ENCODE results near the gene BEND6.
A peak's percentile ranks its signal among the peaks of the same experiment; 100 is the strongest.

Gene BEND6

GRCh38 chr6:56944661-56945060 is 10.2 kb upstream of the BEND6 start:
- Histone ChIP-seq H3K4me3 (ENCODE audit: low read depth, low read length) (no peak overlapping the region), H3K4me1 (ENCODE audit: control insufficient read depth, insufficient read depth, low read length) (no peaks in the 10 kb centered on the region), H3K9ac (ENCODE audit: low read depth, low read length) (no peak overlapping the region), H3K36me3 (ENCODE audit: control insufficient read depth, insufficient read depth, low read length) (peaks cover 8% of the 10 kb centered on the region; the same call in 1 of the 2 replicates), H3K27me3 (ENCODE audit: control insufficient read depth, insufficient read depth, low read length) (no peaks in the 10 kb centered on the region), H3K9me3 (ENCODE audit: control insufficient read depth, insufficient read depth, low read length) (peaks cover 4% of the 10 kb centered on the region; the same call in 1 of the 2 replicates), H3K27ac (ENCODE audit: low read depth, low read length) (no peak overlapping the region)

GRCh38 chr6:56946368-56946767 is 8.5 kb upstream of the BEND6 start:
- Histone ChIP-seq H3K4me3 (ENCODE audit: low read depth, low read length) (no peak overlapping the region), H3K9me3 (ENCODE audit: control insufficient read depth, insufficient read depth, low read length) (peaks cover 3% of the 10 kb centered on the region; the same call in 1 of the 2 replicates), H3K27ac (ENCODE audit: low read depth, low read length) (no peak overlapping the region), H3K27me3 (ENCODE audit: control insufficient read depth, insufficient read depth, low read length) (no peaks in the 10 kb centered on the region), H3K4me1 (ENCODE audit: control insufficient read depth, insufficient read depth, low read length) (no peaks in the 10 kb centered on the region), H3K36me3 (ENCODE audit: control insufficient read depth, insufficient read depth, low read length) (peaks cover 23% of the 10 kb centered on the region), H3K9ac (ENCODE audit: low read depth, low read length) (no peak overlapping the region)

GRCh38 chr6:56947924-56948323 is 7.0 kb upstream of the BEND6 start:
- no peak overlapping the region for H3K9ac ChIP-seq (ENCODE audit: low read depth, low read length)
- no peaks in the 10 kb centered on the region for H3K9me3 ChIP-seq (ENCODE audit: control insufficient read depth, insufficient read depth, low read length)
- H3K4me3 ChIP-seq (ENCODE audit: low read depth, low read length) = no peak overlapping the region
- no peak overlapping the region for H3K27ac ChIP-seq (ENCODE audit: low read depth, low read length)
- peaks cover 25% of the 10 kb centered on the region for H3K36me3 ChIP-seq (ENCODE audit: control insufficient read depth, insufficient read depth, low read length)
- peaks cover 6% of the 10 kb centered on the region for H3K27me3 ChIP-seq (ENCODE audit: control insufficient read depth, insufficient read depth, low read length)
- 0 out of 2 replicates have a peak, but pooled peaks cover under 1% of the 10 kb centered on the region for H3K4me1 ChIP-seq (ENCODE audit: control insufficient read depth, insufficient read depth, low read length)

- Histone ChIP-seq H3K27ac (ENCODE audit: low read depth, low read length) (no peak overlapping the region), H3K9ac (ENCODE audit: low read depth, low read length) (no peak overlapping the region), H3K4me1 (ENCODE audit: control insufficient read depth, insufficient read depth, low read length) (peaks cover 6% of the 10 kb centered on the region; the same call in 1 of the 2 replicates), H3K4me3 (ENCODE audit: low read depth, low read length) (no peak overlapping the region), H3K27me3 (ENCODE audit: control insufficient read depth, insufficient read depth, low read length) (peaks cover 19% of the 10 kb centered on the region), H3K36me3 (ENCODE audit: control insufficient read depth, insufficient read depth, low read length) (peaks cover 25% of the 10 kb centered on the region), H3K9me3 (ENCODE audit: control insufficient read depth, insufficient read depth, low read length) (no peaks in the 10 kb centered on the region)
Measured at GRCh38 chr6:56949265-56949664, 5.6 kb upstream of the BEND6 start.

GRCh38 chr6:56949925-56950495 is 4.9 kb upstream of the BEND6 start:
- H3K9ac ChIP-seq (ENCODE audit: low read depth, low read length) = no peak overlapping the region
- peaks cover 6% of the 10 kb centered on the region; the same call in 1 of the 2 replicates for H3K4me1 ChIP-seq (ENCODE audit: control insufficient read depth, insufficient read depth, low read length)
- H3K27me3 ChIP-seq (ENCODE audit: control insufficient read depth, insufficient read depth, low read length) = peaks cover 20% of the 10 kb centered on the region
- peaks cover 25% of the 10 kb centered on the region for H3K36me3 ChIP-seq (ENCODE audit: control insufficient read depth, insufficient read depth, low read length)
- H3K27ac ChIP-seq (ENCODE audit: low read depth, low read length) = no peak overlapping the region
- no peak overlapping the region for H3K4me3 ChIP-seq (ENCODE audit: low read depth, low read length)
- no peaks in the 10 kb centered on the region for H3K9me3 ChIP-seq (ENCODE audit: control insufficient read depth, insufficient read depth, low read length)

GRCh38 chr6:56951049-56951831 is 3.7 kb upstream of the BEND6 start:
- Histone ChIP-seq H3K9me3 (ENCODE audit: control insufficient read depth, insufficient read depth, low read length) (no peaks in the 10 kb centered on the region), H3K4me3 (ENCODE audit: low read depth, low read length) (no peak overlapping the region), H3K36me3 (ENCODE audit: control insufficient read depth, insufficient read depth, low read length) (peaks cover 25% of the 10 kb centered on the region), H3K27ac (ENCODE audit: low read depth, low read length) (no peak overlapping the region), H3K4me1 (ENCODE audit: control insufficient read depth, insufficient read depth, low read length) (peaks cover 9% of the 10 kb centered on the region), H3K27me3 (ENCODE audit: control insufficient read depth, insufficient read depth, low read length) (peaks cover 20% of the 10 kb centered on the region), H3K9ac (ENCODE audit: low read depth, low read length) (no peak overlapping the region)

- Histone ChIP-seq H3K9me3 (ENCODE audit: control insufficient read depth, insufficient read depth, low read length) (no peaks in the 10 kb centered on the region), H3K27me3 (ENCODE audit: control insufficient read depth, insufficient read depth, low read length) (peaks cover 20% of the 10 kb centered on the region), H3K27ac (ENCODE audit: low read depth, low read length) (no peak overlapping the region), H3K9ac (ENCODE audit: low read depth, low read length) (peak overlapping the region; percentile 87), H3K36me3 (ENCODE audit: control insufficient read depth, insufficient read depth, low read length) (peaks cover 25% of the 10 kb centered on the region), H3K4me1 (ENCODE audit: control insufficient read depth, insufficient read depth, low read length) (peaks cover 13% of the 10 kb centered on the region), H3K4me3 (ENCODE audit: low read depth, low read length) (peak overlapping the region; percentile 99)
Measured at GRCh38 chr6:56953597-56954402, 1.1 kb upstream of the BEND6 start.

GRCh38 chr6:56955171-56956155 is 556 bp downstream of the BEND6 start:
- Histone ChIP-seq H3K9ac (ENCODE audit: low read depth, low read length) (peak overlapping the region; percentile 68), H3K27me3 (ENCODE audit: control insufficient read depth, insufficient read depth, low read length) (peaks cover 20% of the 10 kb centered on the region), H3K36me3 (ENCODE audit: control insufficient read depth, insufficient read depth, low read length) (peaks cover 9% of the 10 kb centered on the region), H3K9me3 (ENCODE audit: control insufficient read depth, insufficient read depth, low read length) (no peaks in the 10 kb centered on the region), H3K4me1 (ENCODE audit: control insufficient read depth, insufficient read depth, low read length) (peaks cover 13% of the 10 kb centered on the region), H3K27ac (ENCODE audit: low read depth, low read length) (peak overlapping the region; percentile 53), H3K4me3 (ENCODE audit: low read depth, low read length) (peak overlapping the region; percentile 99)

GRCh38 chr6:56956491-56956890 is 1.6 kb downstream of the BEND6 start:
- peaks cover 13% of the 10 kb centered on the region for H3K4me1 ChIP-seq (ENCODE audit: control insufficient read depth, insufficient read depth, low read length)
- H3K27ac ChIP-seq (ENCODE audit: low read depth, low read length) = no peak overlapping the region
- H3K27me3 ChIP-seq (ENCODE audit: control insufficient read depth, insufficient read depth, low read length) = peaks cover 20% of the 10 kb centered on the region
- 0 out of 2 replicates have a peak, but pooled peaks cover 3% of the 10 kb centered on the region for H3K36me3 ChIP-seq (ENCODE audit: control insufficient read depth, insufficient read depth, low read length)
- no peaks in the 10 kb centered on the region for H3K9me3 ChIP-seq (ENCODE audit: control insufficient read depth, insufficient read depth, low read length)
- H3K4me3 ChIP-seq (ENCODE audit: low read depth, low read length) = peak overlapping the region; percentile 99
- H3K9ac ChIP-seq (ENCODE audit: low read depth, low read length) = no peak overlapping the region

GRCh38 chr6:56957856-56958255 is 2.9 kb downstream of the BEND6 start:
- Histone ChIP-seq H3K27ac (ENCODE audit: low read depth, low read length) (no peak overlapping the region), H3K9ac (ENCODE audit: low read depth, low read length) (no peak overlapping the region), H3K4me1 (ENCODE audit: control insufficient read depth, insufficient read depth, low read length) (peaks cover 17% of the 10 kb centered on the region), H3K36me3 (ENCODE audit: control insufficient read depth, insufficient read depth, low read length) (no peaks in the 10 kb centered on the region), H3K9me3 (ENCODE audit: control insufficient read depth, insufficient read depth, low read length) (no peaks in the 10 kb centered on the region), H3K27me3 (ENCODE audit: control insufficient read depth, insufficient read depth, low read length) (peaks cover 15% of the 10 kb centered on the region), H3K4me3 (ENCODE audit: low read depth, low read length) (no peak overlapping the region)

Data from HUES48 (cell line).